Endothelial cell of umbilical vein (primary cell): ENCODE results near the gene GGT5. TPM values are rescaled to one million over a fixed set of nuclear protein-coding genes. Genes with fewer than 3 reads are reported as not detected.
"Not testable (repeated sequence)": the region's sequence is repeated elsewhere in the genome, so short reads cannot be mapped to it uniquely, and the experiment has no call there.

Source experiments
- BruUV-seq: library from RNA; stranded (reverse); fragments of 400-500 nt; replicated peaks from 2 replicates; lab custom pipeline; 2021; lab: Mats Ljungman, UMichigan
- CTCF ChIA-PET: fragments of 300-600, 350-600 bp; sonication (Branson Sonifier 250); formaldehyde crosslinking; loops from one replicate; lab custom pipeline; 2021; ENCODE audit warnings: antibody characterized with exemption, inconsistent platforms; lab: Charles Lee
- POLR2A ChIA-PET: fragments of 300-600, 350-600 bp; sonication (Branson Sonifier 250); formaldehyde crosslinking; loops from one replicate; lab custom pipeline; 2021; ENCODE audit warnings: antibody characterized with exemption, inconsistent platforms; lab: Charles Lee
- DNase-seq: peaks from one replicate; pipeline ENCODE4 v3.0.0-alpha.2; 2011; ENCODE audit warnings: low read depth, low spot score
- FAIRE-seq: peaks from 2 replicates; lab custom pipeline; 2011; peaks lifted over from hg19 to GRCh38; lab: Jason Lieb, UNC
- H2AFZ ChIP-seq: 2 replicates; pipeline ENCODE4 v1.6.0; 2012; ENCODE audit warnings: low read depth, low read length, control low read depth, inconsistent platforms
- H3K27ac ChIP-seq: 2 replicates; pipeline ENCODE4 v1.5.1; 2011; ENCODE audit warnings: low read depth, mild to moderate bottlenecking, control low read depth, low read length, moderate library complexity; ENCODE audit not compliant: insufficient read depth
- H3K27me3 ChIP-seq, 2 experiments: 2 replicates each; pipeline versions ENCODE4 v1.6.0 to v1.6.1; 2011; ENCODE audit warnings: low read length in 2 of 2, mixed read lengths in 1 of 2; ENCODE audit not compliant: control insufficient read depth in 2 of 2, insufficient read depth in 2 of 2
- H3K36me3 ChIP-seq, 2 experiments: 2 replicates in 1 of 2; 3 replicates in 1 of 2; pipeline ENCODE4 v1.5.1; 2011; ENCODE audit warnings: low read length in 2 of 2, mild to moderate bottlenecking in 1 of 2, moderate library complexity in 1 of 2; ENCODE audit not compliant: control insufficient read depth in 2 of 2, insufficient read depth in 2 of 2; ENCODE audit errors: extremely low read depth in 1 of 2
- H3K4me1 ChIP-seq: 3 replicates; pipeline ENCODE4 v1.5.1; 2011; ENCODE audit warnings: mild to moderate bottlenecking, low read length; ENCODE audit not compliant: control insufficient read depth, insufficient read depth; ENCODE audit errors: extremely low read depth
- H3K4me2 ChIP-seq: 2 replicates; pipeline ENCODE4 v1.6.1; 2011; ENCODE audit warnings: low read length, control low read depth, mixed read lengths; ENCODE audit not compliant: insufficient read depth
- H3K4me3 ChIP-seq, 3 experiments: fragments of 200-600 bp in 1 of 3; sonication (generic), shearing (Covaris generic) in 1 of 3; replicated peaks in 1 of 3; 2 replicates each; pipeline ENCODE4 v1.5.1; 2011 to 2016; ENCODE audit warnings: control low read depth in 3 of 3, low read length in 3 of 3, mild to moderate bottlenecking in 2 of 3, inconsistent platforms in 1 of 3, low read depth in 1 of 3, moderate library complexity in 1 of 3; ENCODE audit not compliant: insufficient read depth in 1 of 3
- H3K79me2 ChIP-seq: 2 replicates; pipeline ENCODE4 v1.6.0; 2012; ENCODE audit warnings: low read length, inconsistent platforms; ENCODE audit not compliant: control insufficient read depth, insufficient read depth
- H3K9ac ChIP-seq: replicated peaks from 2 replicates; pipeline ENCODE3; 2011; ENCODE audit warnings: low read length, control low read depth; ENCODE audit not compliant: insufficient read depth; ENCODE audit errors: extremely low read depth
- H3K9me1 ChIP-seq: replicated peaks from 3 replicates; pipeline ENCODE4 v1.6.0; 2011; ENCODE audit warnings: mild to moderate bottlenecking, low read length; ENCODE audit not compliant: control insufficient read depth, insufficient read depth; ENCODE audit errors: extremely low read depth
- H3K9me3 ChIP-seq: replicated peaks from 2 replicates; pipeline ENCODE4 v1.5.1; 2012; ENCODE audit warnings: low read length, inconsistent platforms; ENCODE audit not compliant: control insufficient read depth, insufficient read depth
- H4K20me1 ChIP-seq: replicated peaks from 2 replicates; pipeline ENCODE3; 2011; ENCODE audit warnings: mild to moderate bottlenecking, low read length; ENCODE audit not compliant: control insufficient read depth, insufficient read depth; ENCODE audit errors: extremely low read depth
- dilution Hi-C: fragments of 300-500 bp; cut with MboI; formaldehyde crosslinking; loops from one replicate; pipeline ENCODE4 v1.15.0; 2019; ENCODE audit warnings: low sequenced_read_pairs; ENCODE audit not compliant: extremely low pct_ligation_motif_present
- intact Hi-C: fragments of 100-400 bp; cut with micrococcal nuclease; formaldehyde crosslinking; loops from one replicate; pipeline ENCODE4 v1.10.0; 2022
- polyA plus RNA-seq, 4 experiments: library from polyadenylated mRNA; depleted of rRNA in 3 of 4; stranded (reverse) in 3 of 4; unstranded in 1 of 4; fragments of >200 nt; gene quantifications; 2 replicates each; pipeline versions ENCODE4 v1.2.1 to v1.2.3, GENCODE V29; 2011 to 2012; ENCODE audit warnings: missing spikeins in 1 of 4
- total RNA-seq: library from RNA; stranded (reverse); gene quantifications from 2 replicates; pipeline ENCODE4 v1.2.3, GENCODE V29; 2021

The GGT5 gene
- total and polyA plus RNA-seq, 2 donors (not counting 3 experiments of a cell fraction or from before 2014, with no cell fraction given): 45.9 to 293 TPM

DNA sequence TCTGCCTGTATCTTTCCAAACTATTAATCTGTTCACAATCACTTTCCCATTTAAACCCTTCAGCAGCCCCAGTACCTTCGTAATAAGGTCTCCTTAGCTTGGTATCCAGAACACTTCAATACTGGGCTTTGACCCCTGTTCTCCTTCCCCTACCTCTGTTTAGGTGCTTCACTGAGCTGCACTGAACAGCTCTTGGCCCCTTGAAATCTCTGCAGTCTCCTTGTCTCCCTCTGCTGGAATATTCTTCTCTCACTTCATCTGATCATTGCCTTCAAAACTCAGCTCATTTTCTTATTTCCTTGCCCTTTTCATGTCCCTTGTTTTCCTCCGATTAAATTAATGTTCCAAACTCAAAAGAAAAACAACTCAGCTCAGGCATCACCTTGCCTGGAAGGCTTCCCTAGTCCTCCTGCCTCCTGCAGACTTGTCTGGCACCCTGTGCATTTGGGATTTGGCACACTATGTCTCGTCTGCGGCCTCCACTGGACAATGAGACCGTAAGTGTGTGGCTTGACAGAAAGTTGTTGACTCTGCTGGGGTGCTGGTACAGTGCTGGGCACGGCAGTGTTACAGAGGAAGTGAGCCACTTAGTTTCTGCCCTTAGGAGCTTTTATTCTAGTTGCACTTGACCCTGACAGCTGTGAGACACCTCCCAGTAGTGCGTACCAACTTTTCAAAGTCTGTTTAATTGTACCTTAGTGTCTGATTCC, 30.0 kb upstream of the GGT5 start:
- Histone ChIP-seq H3K4me1 (peaks cover 12% of the 10 kb centered on the region), H3K79me2 (peaks cover 75% of the 10 kb centered on the region)
- H3K27me3 ChIP-seq, H3K27ac ChIP-seq, dilution Hi-C loops, H2AFZ ChIP-seq, POLR2A ChIA-PET, H3K4me3 ChIP-seq, H3K9me1 ChIP-seq, BruUV-seq, DNase-seq, H3K9me3 ChIP-seq, H3K36me3 ChIP-seq, H3K9ac ChIP-seq, H3K4me2 ChIP-seq, H4K20me1 ChIP-seq, FAIRE-seq: not testable (repeated sequence)
- intact Hi-C loops: loop anchor here (5.0 kb wide), 1 partner anchor 227 kb away; no protein-coding TSS in a partner anchor
- CTCF ChIA-PET: interaction anchor here (0.8 kb wide), 1 partner anchor 14 kb away, joined by 4 read pairs; no protein-coding TSS in a partner anchor

- H3K4me3 ChIP-seq, BruUV-seq, H3K9ac ChIP-seq, H3K36me3 ChIP-seq, DNase-seq, FAIRE-seq, dilution Hi-C loops, H3K9me3 ChIP-seq, H2AFZ ChIP-seq, H4K20me1 ChIP-seq, H3K4me2 ChIP-seq, H3K27me3 ChIP-seq, H3K9me1 ChIP-seq, POLR2A ChIA-PET, H3K27ac ChIP-seq, CTCF ChIA-PET: not testable (repeated sequence)
- Histone ChIP-seq H3K4me1 (peaks cover 12% of the 10 kb centered on the region), H3K79me2 (peaks cover 65% of the 10 kb centered on the region)
- intact Hi-C loops: loop anchor here (5.0 kb wide), 1 partner anchor 228 kb away; no protein-coding TSS in a partner anchor
These were observed 29.0 kb upstream of the GGT5 start for GRCh38 chr22:24273906-24274305.

DNA sequence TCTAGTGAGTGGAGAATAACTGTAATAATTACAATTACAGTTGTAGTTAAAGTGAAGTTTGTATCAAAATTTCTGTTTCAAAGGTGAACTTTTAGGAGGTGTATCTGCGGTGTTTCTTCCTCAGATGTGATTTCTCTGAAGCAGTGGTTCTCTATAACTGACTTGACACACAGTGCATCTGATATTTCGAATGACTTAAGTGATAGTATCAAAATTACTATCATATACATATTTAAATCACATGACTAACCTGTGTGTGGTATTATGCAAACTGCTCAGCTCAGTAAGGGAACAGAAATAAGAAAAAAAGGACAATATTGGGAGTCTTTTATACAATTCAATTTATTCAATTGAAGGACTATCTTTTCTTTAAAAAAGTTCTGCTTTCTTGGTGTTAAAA, 28.1 kb upstream of the GGT5 start:
- POLR2A ChIA-PET, BruUV-seq, H3K36me3 ChIP-seq, H3K4me2 ChIP-seq, dilution Hi-C loops, DNase-seq, H3K9ac ChIP-seq, H3K4me3 ChIP-seq, H2AFZ ChIP-seq, H3K27ac ChIP-seq, H3K9me3 ChIP-seq, H4K20me1 ChIP-seq, H3K27me3 ChIP-seq, CTCF ChIA-PET, H3K9me1 ChIP-seq: not testable (repeated sequence)
- Histone ChIP-seq H3K4me1 (peaks cover 12% of the 10 kb centered on the region), H3K79me2 (peaks cover 62% of the 10 kb centered on the region)
- peak; percentile 35 for FAIRE-seq
- intact Hi-C loops: loop anchor here (5.0 kb wide), 1 partner anchor 229 kb away; no protein-coding TSS in a partner anchor
